SK-N-MC (cell line): Measurements from ENCODE around the gene PPP2R2B.

Source experiments
- DNase-seq: peaks from one replicate; pipeline ENCODE4 v3.0.0-alpha.2; 2011; ENCODE audit warnings: low read depth, low spot score
- H3K27ac ChIP-seq: fragments of 200-600 bp; sonication (generic); 2 replicates; pipeline ENCODE4 v1.5.1; 2016; ENCODE audit warnings: mixed run types
- H3K36me3 ChIP-seq: fragments of 200-600 bp; sonication (generic); 2 replicates; pipeline ENCODE4 v1.6.1; 2017; ENCODE audit warnings: antibody characterized with exemption, low read length, mixed read lengths; ENCODE audit not compliant: insufficient read depth
- H3K4me3 ChIP-seq: fragments of 200-600 bp; sonication (generic); 2 replicates; pipeline ENCODE4 v1.5.1; 2016
- H3K9ac ChIP-seq: fragments of 200-600 bp; sonication (generic); 2 replicates; pipeline ENCODE4 v1.8.0; 2017; ENCODE audit warnings: mixed run types, mixed read lengths; ENCODE audit not compliant: insufficient read length
- H3K9me3 ChIP-seq: fragments of 200-600 bp; sonication (generic); 2 replicates; pipeline ENCODE4 v1.6.1; 2017; ENCODE audit warnings: low read depth, mild to moderate bottlenecking, antibody characterized with exemption, low read length, moderate library complexity, mixed read lengths
- EZH2 ChIP-seq: fragments of 200-600 bp; sonication (generic); IDR thresholded peaks from one replicate; pipeline ENCODE4 v1.6.1; 2017; ENCODE audit warnings: antibody characterized with exemption
- FOXP2 ChIP-seq: optimal IDR thresholded peaks from 2 replicates; pipeline ENCODE3; 2011; ENCODE audit warnings: mild to moderate bottlenecking, moderate library complexity; ENCODE audit not compliant: insufficient read depth; ENCODE audit errors: extremely low read length, control extremely low read depth
- POLR2AphosphoS5 ChIP-seq: IDR thresholded peaks from 2 replicates; pipeline ENCODE4 v1.6.1; 2012; ENCODE audit warnings: mild to moderate bottlenecking, low read depth, low read length, borderline replicate concordance

Gene PPP2R2B

GRCh38 chr5:146595088-146595487 lies 283.5 kb downstream of the PPP2R2B start:
- Histone ChIP-seq H3K4me3 (no peak overlapping the region), H3K9me3 (no peaks in the 10 kb centered on the region), H3K36me3 (no peaks in the 10 kb centered on the region), H3K9ac (no peak overlapping the region), H3K27ac (no peak overlapping the region)
- TF ChIP-seq POLR2AphosphoS5 (no peak), FOXP2 (no peak), EZH2 (no peak)
- DNase-seq, result no peak

GRCh38 chr5:146592352-146592751 lies 286.2 kb downstream of the PPP2R2B start:
- no peak overlapping the region for H3K9ac ChIP-seq
- H3K4me3 ChIP-seq, result no peak overlapping the region
- no peak for TF ChIP-seq EZH2
- no peak for TF ChIP-seq POLR2AphosphoS5
- TF ChIP-seq FOXP2, result no peak
- no peaks in the 10 kb centered on the region for H3K36me3 ChIP-seq
- no peaks in the 10 kb centered on the region for H3K9me3 ChIP-seq
- H3K27ac ChIP-seq, result no peak overlapping the region
- no peak for DNase-seq

- no peaks in the 10 kb centered on the region for H3K36me3 ChIP-seq
- H3K9me3 ChIP-seq, result no peaks in the 10 kb centered on the region
- DNase-seq, result no peak
- TF ChIP-seq POLR2AphosphoS5 (no peak), EZH2 (no peak), FOXP2 (no peak)
- no peak overlapping the region for H3K9ac ChIP-seq
- no peak overlapping the region for H3K27ac ChIP-seq
- H3K4me3 ChIP-seq, result no peak overlapping the region
These were observed 289.6 kb downstream of the PPP2R2B start for GRCh38 chr5:146589028-146589345.

GRCh38 chr5:146588331-146589027 lies 290.1 kb downstream of the PPP2R2B start:
- TF ChIP-seq FOXP2, result no peak
- Histone ChIP-seq H3K9ac (no peak overlapping the region), H3K36me3 (no peaks in the 10 kb centered on the region), H3K4me3 (no peak overlapping the region), H3K9me3 (no peaks in the 10 kb centered on the region), H3K27ac (no peak overlapping the region)
- no peak for DNase-seq

GRCh38 chr5:146586752-146587151 lies 291.8 kb downstream of the PPP2R2B start:
- DNase-seq, result no peak
- Histone ChIP-seq H3K4me3 (no peak overlapping the region), H3K36me3 (no peaks in the 10 kb centered on the region), H3K9ac (no peak overlapping the region), H3K27ac (no peak overlapping the region), H3K9me3 (no peaks in the 10 kb centered on the region)
- TF ChIP-seq EZH2 (no peak), POLR2AphosphoS5 (no peak), FOXP2 (no peak)

DNA sequence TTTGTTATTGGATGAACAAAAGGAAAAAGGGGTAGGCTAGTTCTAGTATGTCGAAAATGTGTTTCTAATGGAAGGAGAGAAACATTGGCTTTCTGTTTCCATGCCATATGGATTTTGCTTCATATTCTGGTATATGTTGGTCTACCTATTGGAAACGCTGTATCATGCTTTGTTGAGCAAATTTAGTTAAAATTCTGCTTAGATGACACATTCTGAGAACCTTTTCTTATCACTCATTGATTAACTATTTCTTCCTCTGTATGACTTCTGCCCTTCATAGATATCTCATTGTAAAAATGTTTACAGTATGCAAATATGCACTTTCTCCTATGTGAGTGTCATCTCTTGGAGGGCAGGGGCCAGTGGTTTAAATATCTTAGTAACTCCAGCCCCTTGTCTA lies 293.8 kb downstream of the PPP2R2B start:
- TF ChIP-seq POLR2AphosphoS5, result no peak
- TF ChIP-seq FOXP2, result no peak
- TF ChIP-seq EZH2, result no peak
- no peak for DNase-seq
- H3K36me3 ChIP-seq, result no peaks in the 10 kb centered on the region
- H3K27ac ChIP-seq, result no peak overlapping the region
- H3K9me3 ChIP-seq, result no peaks in the 10 kb centered on the region
- no peak overlapping the region for H3K4me3 ChIP-seq
- H3K9ac ChIP-seq, result no peak overlapping the region

DNA sequence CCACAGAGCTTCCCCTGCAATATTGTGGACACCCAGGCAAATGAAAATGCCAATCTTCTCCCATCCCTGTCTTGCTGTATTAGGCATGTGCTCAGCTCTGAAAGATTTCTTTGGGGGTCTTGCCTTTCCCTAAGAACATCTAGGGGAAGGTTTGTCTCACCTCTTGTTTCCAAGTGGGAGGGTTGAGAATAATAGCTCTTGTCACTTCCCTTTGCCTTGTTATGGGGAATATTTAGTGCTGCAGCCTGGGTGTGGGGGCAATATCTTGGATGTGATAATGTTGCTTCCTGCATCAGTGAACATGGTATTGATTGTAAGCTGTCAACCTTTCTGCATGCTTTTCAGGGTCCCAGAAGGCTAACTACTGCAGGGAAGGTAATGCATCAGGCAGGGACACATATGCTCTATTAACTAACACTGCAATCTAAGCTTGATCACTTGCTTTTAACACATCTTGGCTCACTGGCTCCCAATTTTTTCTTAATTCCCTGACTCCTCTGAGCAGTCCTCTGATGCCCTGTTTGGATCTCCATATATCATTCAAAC lies 296.4 kb downstream of the PPP2R2B start:
- no peak overlapping the region for H3K4me3 ChIP-seq
- no peaks in the 10 kb centered on the region for H3K9me3 ChIP-seq
- DNase-seq, result no peak
- no peaks in the 10 kb centered on the region for H3K36me3 ChIP-seq
- no peak overlapping the region for H3K27ac ChIP-seq
- H3K9ac ChIP-seq, result no peak overlapping the region
- TF ChIP-seq FOXP2 (no peak), POLR2AphosphoS5 (no peak), EZH2 (no peak)

- TF ChIP-seq EZH2 (no peak), POLR2AphosphoS5 (no peak), FOXP2 (no peak)
- Histone ChIP-seq H3K36me3 (no peaks in the 10 kb centered on the region), H3K4me3 (no peak overlapping the region), H3K27ac (no peak overlapping the region), H3K9me3 (no peaks in the 10 kb centered on the region), H3K9ac (no peak overlapping the region)
- DNase-seq, result no peak
These were observed 298.3 kb downstream of the PPP2R2B start for GRCh38 chr5:146580237-146580636.

DNA sequence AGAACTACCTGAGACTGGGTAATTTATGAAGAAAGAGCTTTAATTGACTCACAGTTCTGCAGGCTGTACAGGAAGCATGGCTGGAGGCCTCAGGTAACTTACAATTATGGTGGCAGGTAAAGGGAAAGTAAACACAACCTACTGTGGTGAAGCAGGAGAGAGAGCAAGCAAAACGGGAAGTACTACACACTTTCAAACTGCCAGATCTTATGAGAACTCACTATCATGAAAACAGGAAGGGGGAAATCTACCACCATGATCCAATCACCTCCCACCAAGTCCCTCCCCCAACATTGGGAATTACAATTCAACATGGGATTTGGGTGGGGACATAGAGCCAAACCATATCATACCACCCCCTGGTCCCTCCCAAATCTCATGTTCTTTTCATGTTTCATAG lies 303.8 kb downstream of the PPP2R2B start:
- Histone ChIP-seq H3K27ac (no peak overlapping the region), H3K4me3 (no peak overlapping the region), H3K36me3 (no peaks in the 10 kb centered on the region), H3K9ac (no peak overlapping the region), H3K9me3 (no peaks in the 10 kb centered on the region)
- DNase-seq, result no peak
- TF ChIP-seq FOXP2 (no peak), EZH2 (no peak), POLR2AphosphoS5 (no peak)
